Vagina (tissue), 2 donors: ENCODE results near the gene THRA. TPM values are rescaled to one million over a fixed set of nuclear protein-coding genes. Genes with fewer than 3 reads are reported as not detected.
A peak's percentile ranks its signal among the peaks of the same experiment; 100 is the strongest.

Experiments used
- DNase-seq, 2 donors: peaks; one replicate each; pipeline ENCODE4 v3.0.0-alpha.2; 2017; ENCODE audit errors: extremely low spot score in 2 of 2
- H3K27ac ChIP-seq: fragments of 200-600 bp; sonication (generic); one replicate; pipeline ENCODE4 v1.5.1; 2019
- H3K27me3 ChIP-seq: fragments of 200-600 bp; sonication (generic); one replicate; pipeline ENCODE4 v1.5.1; 2019
- H3K36me3 ChIP-seq, 2 donors: fragments of 200-600 bp; sonication (generic); one replicate each; pipeline ENCODE4 v1.5.1; 2017 to 2019
- H3K4me1 ChIP-seq: fragments of 200-600 bp; sonication (generic); one replicate; pipeline ENCODE4 v1.5.1; 2019
- H3K4me3 ChIP-seq, 2 donors: fragments of 200-600 bp; sonication (generic); 1 replicate in 1 of 2; 2 replicates in 1 of 2; pipeline ENCODE4 v1.5.1; 2016 to 2019
- H3K9me3 ChIP-seq: fragments of 200-600 bp; sonication (generic); one replicate; pipeline ENCODE4 v1.5.1; 2019
- CTCF ChIP-seq, 3 experiments: fragments of 450-650 bp in 2 of 3; fragments of 200-600 bp in 1 of 3; sonication (generic) in 1 of 3; IDR thresholded peaks; one replicate each; pipeline ENCODE4 v1.5.1; 2017 to 2019; ENCODE audit warnings: antibody characterized with exemption in 3 of 3, mild to moderate bottlenecking in 2 of 3, moderate library complexity in 2 of 3
- POLR2A ChIP-seq, 2 donors: fragments of 450-650 bp; IDR thresholded peaks; one replicate each; pipeline ENCODE4 v1.6.1; 2017; ENCODE audit warnings: antibody characterized with exemption in 2 of 2, mild to moderate bottlenecking in 2 of 2, moderate library complexity in 2 of 2
- POLR2AphosphoS5 ChIP-seq, 2 donors: sonication (generic); formaldehyde crosslinking; IDR thresholded peaks; one replicate each; pipeline ENCODE4 v1.9.0; 2017; ENCODE audit warnings: antibody characterized with exemption in 2 of 2, mild to moderate bottlenecking in 2 of 2, low read depth in 1 of 2; ENCODE audit not compliant: insufficient read depth in 1 of 2
- intact Hi-C: fragments of 100-400 bp; cut with DNase I; formaldehyde crosslinking; loops from one replicate; pipeline ENCODE4 v1.15.1; 2023
- total RNA-seq: library from RNA; depleted of rRNA; stranded (reverse); fragments of >200 nt; gene quantifications from one replicate; pipeline ENCODE4 v1.2.3, GENCODE V29; 2016

THRA gene
- total RNA-seq, 1 donor from 2014 or later, result 40.3 TPM

DNA sequence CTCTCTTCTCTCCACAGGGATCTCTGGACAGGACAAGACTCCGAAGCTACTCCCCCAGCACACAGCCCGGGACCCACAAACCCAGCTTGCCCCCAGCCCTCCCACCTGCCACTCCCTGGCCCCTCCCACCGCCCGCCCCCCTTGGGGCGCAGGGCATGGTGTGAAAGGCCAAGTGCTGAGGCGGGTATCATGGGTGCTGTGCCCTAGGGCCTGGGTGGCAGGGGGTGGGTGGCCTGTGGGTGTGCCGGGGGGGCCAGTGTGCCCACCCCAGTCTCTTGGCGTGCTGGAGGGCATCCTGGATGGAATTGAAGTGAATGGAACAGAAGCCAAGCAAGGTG, 11.4 kb downstream of the THRA start:
- Histone ChIP-seq H3K27me3 (no peaks in the 10 kb centered on the region), H3K27ac (peak overlapping the region; percentile 99), H3K9me3 (no peaks in the 10 kb centered on the region), H3K4me3 (no peak overlapping the region), H3K4me1 (peaks cover 79% of the 10 kb centered on the region), H3K36me3 (peaks cover 0 to 13% of the 10 kb centered on the region in 2 donors)
- intact Hi-C loops, result no loop called here
- DNase-seq, result no peak
- TF ChIP-seq POLR2A (IDR thresholded peaks at IDR 0.05) (no peak), POLR2AphosphoS5 (IDR thresholded peaks at IDR 0.05; ENCODE audit: insufficient read depth in 1 of 2, low read depth in 1 of 2) (no peak), CTCF (IDR thresholded peaks at IDR 0.05) (no peak)

- no peak for TF ChIP-seq POLR2A (IDR thresholded peaks at IDR 0.05)
- no peak for TF ChIP-seq CTCF (IDR thresholded peaks at IDR 0.05)
- no peak for TF ChIP-seq POLR2AphosphoS5 (IDR thresholded peaks at IDR 0.05; ENCODE audit: insufficient read depth in 1 of 2, low read depth in 1 of 2)
- peak overlapping the region; percentile 99 for H3K27ac ChIP-seq
- no peak for DNase-seq
- H3K9me3 ChIP-seq, result no peaks in the 10 kb centered on the region
- no peaks in the 10 kb centered on the region for H3K27me3 ChIP-seq
- H3K4me3 ChIP-seq, result no peak overlapping the region
- H3K36me3 ChIP-seq, result peaks cover 0 to 18% of the 10 kb centered on the region in 2 donors
- intact Hi-C loops, result no loop called here
- H3K4me1 ChIP-seq, result peaks cover 72% of the 10 kb centered on the region
Observed at GRCh38 chr17:40074871-40075200, 12.1 kb downstream of the THRA start.

DNA sequence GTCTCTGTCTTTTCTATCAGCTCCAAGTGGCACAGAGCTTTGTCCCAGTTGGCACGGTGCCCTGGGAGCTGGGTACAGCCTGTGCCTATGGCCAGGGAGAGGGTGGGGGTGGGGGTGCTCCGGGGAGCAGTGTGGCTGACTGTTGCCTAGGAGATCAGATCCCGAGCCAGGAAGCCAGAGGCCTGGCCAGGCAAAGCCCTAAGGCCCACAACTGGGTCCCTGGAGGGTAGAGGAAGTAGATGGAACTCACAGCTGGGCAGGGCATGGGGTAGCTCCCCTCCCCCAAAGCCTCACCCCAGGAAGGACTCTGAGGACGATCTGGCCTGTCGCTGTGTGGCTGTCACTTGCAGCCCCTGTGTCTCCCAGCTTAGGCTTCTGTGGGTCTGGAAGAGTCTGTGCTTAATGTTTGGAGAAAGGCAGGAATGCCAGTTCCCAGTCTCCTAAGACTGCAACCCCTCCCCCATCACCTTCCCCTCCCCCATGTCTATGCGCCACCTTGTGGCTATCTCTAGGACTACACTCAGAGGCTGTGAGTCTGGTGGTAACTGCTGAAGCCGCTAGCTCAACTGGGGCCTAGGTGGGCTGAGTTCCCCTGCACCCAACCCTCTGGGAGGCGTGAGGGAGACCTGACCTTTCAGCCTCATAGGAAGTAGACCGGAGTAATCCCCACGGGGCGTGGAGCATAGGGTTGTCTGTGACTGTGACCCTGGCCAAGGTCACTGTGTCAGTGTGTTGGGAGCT, 12.6 kb downstream of the THRA start:
- Histone ChIP-seq H3K27me3 (no peaks in the 10 kb centered on the region), H3K4me1 (peaks cover 67% of the 10 kb centered on the region), H3K36me3 (peaks cover 0 to 18% of the 10 kb centered on the region in 2 donors), H3K4me3 (peak overlapping the region; percentile 17 to 34), H3K9me3 (no peaks in the 10 kb centered on the region), H3K27ac (peak overlapping the region; percentile 99)
- no peak for DNase-seq
- TF ChIP-seq CTCF (IDR thresholded peaks at IDR 0.05) (peak; percentile 75 to 93 (median 92)), POLR2A (IDR thresholded peaks at IDR 0.05) (no peak), POLR2AphosphoS5 (IDR thresholded peaks at IDR 0.05; ENCODE audit: insufficient read depth in 1 of 2, low read depth in 1 of 2) (peak; percentile 26 to 56)
- intact Hi-C loops, result no loop called here

DNA sequence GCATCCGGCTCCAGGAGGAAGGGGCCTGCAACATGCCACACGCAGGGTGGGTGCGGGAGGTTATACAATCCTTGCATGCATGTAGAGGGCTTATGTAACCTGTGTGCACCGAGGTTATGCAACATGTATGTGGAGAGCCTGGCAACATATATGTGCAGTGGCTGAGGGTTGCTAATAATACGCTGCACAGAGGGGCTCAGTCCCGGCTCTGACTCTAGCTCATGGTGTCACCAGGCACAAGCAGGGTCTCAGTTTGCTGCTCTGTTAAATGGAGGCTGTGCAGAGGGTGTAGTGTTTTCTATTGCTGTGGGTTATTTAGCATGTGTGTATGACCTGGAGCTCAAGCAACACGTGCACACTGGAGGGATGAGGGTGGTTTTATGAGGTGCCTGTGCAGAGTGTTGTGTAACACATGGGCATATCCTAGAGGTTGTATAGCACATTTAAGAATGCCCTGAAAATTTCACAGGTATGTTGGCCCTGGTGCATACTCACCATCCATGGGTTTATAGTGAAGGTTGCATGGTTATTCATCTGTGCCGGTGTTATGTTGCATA, 13.3 kb downstream of the THRA start:
- no peaks in the 10 kb centered on the region for H3K27me3 ChIP-seq
- H3K4me1 ChIP-seq, result peaks cover 60% of the 10 kb centered on the region
- H3K27ac ChIP-seq, result peak overlapping the region; percentile 99
- peaks cover 0 to 18% of the 10 kb centered on the region in 2 donors for H3K36me3 ChIP-seq
- TF ChIP-seq CTCF (IDR thresholded peaks at IDR 0.05) (no peak), POLR2A (IDR thresholded peaks at IDR 0.05) (no peak), POLR2AphosphoS5 (IDR thresholded peaks at IDR 0.05; ENCODE audit: insufficient read depth in 1 of 2, low read depth in 1 of 2) (no peak)
- peak overlapping the region; percentile 17 to 34 for H3K4me3 ChIP-seq
- DNase-seq, result no peak
- no peaks in the 10 kb centered on the region for H3K9me3 ChIP-seq
- intact Hi-C loops, result no loop called here

DNA sequence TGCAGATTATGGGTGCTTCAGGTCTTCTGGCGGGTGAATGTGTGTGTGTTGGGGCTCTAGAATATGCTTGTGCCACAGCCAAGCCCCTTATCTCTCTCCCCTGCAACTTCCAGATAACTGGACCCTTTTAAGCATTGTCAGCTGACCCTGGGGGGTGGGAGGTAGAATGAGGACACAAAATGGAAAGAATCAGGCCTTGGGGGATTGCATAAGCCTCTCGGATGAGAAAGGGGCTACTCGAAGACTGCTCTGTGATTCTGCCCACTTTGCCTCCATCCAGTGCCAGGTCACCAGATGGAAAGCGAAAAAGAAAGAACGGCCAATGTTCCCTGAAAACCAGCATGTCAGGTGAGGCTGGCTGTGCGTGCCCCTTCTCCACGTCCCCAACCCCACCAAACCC, 13.8 kb downstream of the THRA start:
- H3K27ac ChIP-seq, result peak overlapping the region; percentile 99
- peaks cover 0 to 18% of the 10 kb centered on the region in 2 donors for H3K36me3 ChIP-seq
- DNase-seq, result no peak
- no peaks in the 10 kb centered on the region for H3K9me3 ChIP-seq
- H3K4me1 ChIP-seq, result peaks cover 54% of the 10 kb centered on the region
- no peaks in the 10 kb centered on the region for H3K27me3 ChIP-seq
- TF ChIP-seq CTCF (IDR thresholded peaks at IDR 0.05) (no peak), POLR2AphosphoS5 (IDR thresholded peaks at IDR 0.05; ENCODE audit: insufficient read depth in 1 of 2, low read depth in 1 of 2) (no peak), POLR2A (IDR thresholded peaks at IDR 0.05) (no peak)
- no peak overlapping the region for H3K4me3 ChIP-seq
- intact Hi-C loops, result no loop called here
